Heart left ventricle (tissue), 13 donors: ENCODE measurements around the gene OR2T2.

ENCODE experiments used
- POLR2A ChIP-seq, 2 donors: fragments of 450-650 bp; IDR thresholded peaks; one replicate each; pipeline ENCODE4 v1.6.1; 2017; ENCODE audit warnings: antibody characterized with exemption in 2 of 2, mild to moderate bottlenecking in 2 of 2, moderate library complexity in 2 of 2
- TF ChIP-seq, protein P1 (sequence below), 12 donors: fragments of 200-600 bp; sonication (generic) in 4 of 12; IDR thresholded peaks; one replicate each; pipeline versions ENCODE4 v1.5.0 to v1.8.0; 2018 to 2022; ENCODE audit warnings: antibody characterized with exemption in 12 of 12, mild to moderate bottlenecking in 5 of 12
- donor health status: ischemic (EF 13 %, LVEDD 7.1; RV severe dilation, severe dysfunction).
- donor health status: DM: no; HTN: yes; CAD: no.
- donor health status: DM: no; HTN: no; CAD: no.
- donor health status: ischemic (EF 25% LVEDD 6.9; RV normal size, moderate dysfunction).
- donor health status: ischemic (EF 25% LVEDD 5.7; RV mildly dilated, moderate dysfunction).
- donor health status: ischemic (EF 35%, LVEDD 5.7; RV mildly dilated, moderate dysfunction).
- donor health status: nonischemic (EF 11% LVEDD 7.7; RV severe dilation, severe dysfunction).
- donor health status: DM: yes; HTN: yes; CAD: no.
- donor health status: PGD.
- donor health status: ischemic (EF 29% LVEDD 5.4; RV normal size, mild dysfunction).
- donor health status: nonischemic (EF 23%, LVEDD 6.1; RV moderate dilation, normal function).

DNA sequence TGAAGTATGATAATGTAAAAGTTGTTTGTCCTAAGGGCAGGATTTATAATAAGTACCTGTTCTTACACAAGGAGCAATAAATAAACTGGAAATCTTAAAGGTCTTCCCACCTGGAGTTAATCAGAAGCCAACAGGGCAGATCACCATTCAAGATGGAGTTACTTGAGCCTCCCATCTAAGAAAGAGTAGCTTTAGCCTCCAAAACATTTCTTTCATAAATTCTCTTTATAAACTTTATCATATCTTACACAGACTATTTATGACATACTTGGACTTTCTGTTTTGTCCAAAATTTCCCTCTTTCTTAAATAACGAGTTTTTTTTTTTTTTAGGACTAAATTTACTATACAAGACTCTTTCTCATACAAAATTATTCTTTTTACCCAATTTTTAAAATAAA, 24.1 kb upstream of the OR2T2 start:
- TF ChIP-seq, protein P1, sequence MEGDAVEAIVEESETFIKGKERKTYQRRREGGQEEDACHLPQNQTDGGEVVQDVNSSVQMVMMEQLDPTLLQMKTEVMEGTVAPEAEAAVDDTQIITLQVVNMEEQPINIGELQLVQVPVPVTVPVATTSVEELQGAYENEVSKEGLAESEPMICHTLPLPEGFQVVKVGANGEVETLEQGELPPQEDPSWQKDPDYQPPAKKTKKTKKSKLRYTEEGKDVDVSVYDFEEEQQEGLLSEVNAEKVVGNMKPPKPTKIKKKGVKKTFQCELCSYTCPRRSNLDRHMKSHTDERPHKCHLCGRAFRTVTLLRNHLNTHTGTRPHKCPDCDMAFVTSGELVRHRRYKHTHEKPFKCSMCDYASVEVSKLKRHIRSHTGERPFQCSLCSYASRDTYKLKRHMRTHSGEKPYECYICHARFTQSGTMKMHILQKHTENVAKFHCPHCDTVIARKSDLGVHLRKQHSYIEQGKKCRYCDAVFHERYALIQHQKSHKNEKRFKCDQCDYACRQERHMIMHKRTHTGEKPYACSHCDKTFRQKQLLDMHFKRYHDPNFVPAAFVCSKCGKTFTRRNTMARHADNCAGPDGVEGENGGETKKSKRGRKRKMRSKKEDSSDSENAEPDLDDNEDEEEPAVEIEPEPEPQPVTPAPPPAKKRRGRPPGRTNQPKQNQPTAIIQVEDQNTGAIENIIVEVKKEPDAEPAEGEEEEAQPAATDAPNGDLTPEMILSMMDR (IDR thresholded peaks at IDR 0.05) = no peak
- TF ChIP-seq POLR2A (IDR thresholded peaks at IDR 0.05) = no peak
